NCI-H1105 (cell line): Measurements from ENCODE around the gene PIAS1.

ENCODE experiments used
- DNase-seq: peaks from one replicate; lab custom pipeline; 2025; lab: John Stamatoyannopoulos, UW

PIAS1 gene

GRCh38 chr15:68235022-68235421 lies 180.9 kb downstream of the PIAS1 start:
- DNase-seq: no peak

GRCh38 chr15:68239025-68239424 lies 184.9 kb downstream of the PIAS1 start:
- no peak for DNase-seq

- no peak for DNase-seq
Observed at GRCh38 chr15:68241088-68241935, 187.2 kb downstream of the PIAS1 start.
